ENCODE results near the gene PDZD8.

- TF ChIP-seq, protein P1, sequence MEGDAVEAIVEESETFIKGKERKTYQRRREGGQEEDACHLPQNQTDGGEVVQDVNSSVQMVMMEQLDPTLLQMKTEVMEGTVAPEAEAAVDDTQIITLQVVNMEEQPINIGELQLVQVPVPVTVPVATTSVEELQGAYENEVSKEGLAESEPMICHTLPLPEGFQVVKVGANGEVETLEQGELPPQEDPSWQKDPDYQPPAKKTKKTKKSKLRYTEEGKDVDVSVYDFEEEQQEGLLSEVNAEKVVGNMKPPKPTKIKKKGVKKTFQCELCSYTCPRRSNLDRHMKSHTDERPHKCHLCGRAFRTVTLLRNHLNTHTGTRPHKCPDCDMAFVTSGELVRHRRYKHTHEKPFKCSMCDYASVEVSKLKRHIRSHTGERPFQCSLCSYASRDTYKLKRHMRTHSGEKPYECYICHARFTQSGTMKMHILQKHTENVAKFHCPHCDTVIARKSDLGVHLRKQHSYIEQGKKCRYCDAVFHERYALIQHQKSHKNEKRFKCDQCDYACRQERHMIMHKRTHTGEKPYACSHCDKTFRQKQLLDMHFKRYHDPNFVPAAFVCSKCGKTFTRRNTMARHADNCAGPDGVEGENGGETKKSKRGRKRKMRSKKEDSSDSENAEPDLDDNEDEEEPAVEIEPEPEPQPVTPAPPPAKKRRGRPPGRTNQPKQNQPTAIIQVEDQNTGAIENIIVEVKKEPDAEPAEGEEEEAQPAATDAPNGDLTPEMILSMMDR (IDR thresholded peaks at IDR 0.05) = no peak
- TF ChIP-seq POLR2A (IDR thresholded peaks at IDR 0.05; ENCODE audit: low read depth) (no peak), EP300 (IDR thresholded peaks at IDR 0.05) (no peak), POLR2AphosphoS5 (IDR thresholded peaks at IDR 0.05) (no peak)
These were observed 12.2 kb downstream of the PDZD8 start for GRCh38 chr10:117363028-117363427.
